ENCODE results near the gene TROAP.

GRCh38 chr12:49365542-49365941 lies 42.5 kb downstream of the TROAP start:
- TF ChIP-seq CTCF (conservative IDR thresholded peaks at IDR 0.05; ENCODE audit: low read length) (no peak), EZH2phosphoT487 (IDR thresholded peaks at IDR 0.05; ENCODE audit: borderline replicate concordance, low read depth, low read length) (no peak)

Data from OCI-LY7 (cell line).